Naive B cell (primary cell): ENCODE data around the gene CEACAM16. TPM values are rescaled to one million over a fixed set of nuclear protein-coding genes. Genes with fewer than 3 reads are reported as not detected.

Experiments
- ATAC-seq, 2 donors: fragments of 150-1000 bp; cut with Tn5 transposase; 2 replicates each; pipeline ENCODE4 v1.10.0; 2021; ENCODE audit warnings: low read depth in 2 of 2, mild to moderate bottlenecking in 2 of 2, moderate library complexity in 2 of 2
- DNase-seq: peaks from one replicate; pipeline ENCODE4 v3.0.0; 2022
- H3K27ac Mint-ChIP-seq, 6 donors: one replicate each; pipeline ENCODE4 v1.8.0; 2020 to 2022; ENCODE audit warnings: mild to moderate bottlenecking in 6 of 6, mixed read lengths in 6 of 6, moderate library complexity in 5 of 6, inconsistent platforms in 2 of 6
- H3K27me3 Mint-ChIP-seq, 3 donors: one replicate each; pipeline ENCODE4 v1.8.0; 2021 to 2022; ENCODE audit warnings: mixed read lengths in 3 of 3, mild to moderate bottlenecking in 1 of 3
- H3K36me3 Mint-ChIP-seq, 2 donors: one replicate each; pipeline ENCODE4 v1.8.0; 2020 to 2022; ENCODE audit warnings: mixed read lengths in 2 of 2, inconsistent platforms in 1 of 2, mild to moderate bottlenecking in 1 of 2
- H3K4me1 Mint-ChIP-seq, 3 donors: one replicate each; pipeline ENCODE4 v1.8.0; 2020 to 2022; ENCODE audit warnings: mixed read lengths in 3 of 3, inconsistent platforms in 1 of 3, mild to moderate bottlenecking in 1 of 3, moderate library complexity in 1 of 3
- H3K4me3 Mint-ChIP-seq, 8 donors: one replicate each; pipeline ENCODE4 v1.8.0; 2020 to 2022; ENCODE audit warnings: mild to moderate bottlenecking in 8 of 8, mixed read lengths in 8 of 8, moderate library complexity in 8 of 8, inconsistent platforms in 2 of 8
- H3K9me3 Mint-ChIP-seq, 7 donors: one replicate each; pipeline ENCODE4 v1.8.0; 2020 to 2022; ENCODE audit warnings: mixed read lengths in 7 of 7, mild to moderate bottlenecking in 5 of 7, inconsistent platforms in 2 of 7, moderate library complexity in 1 of 7
- polyA plus RNA-seq, 6 donors: library from polyadenylated mRNA; unstranded; fragments of 300-500 nt; fragmentation: Illumina TruSeq; gene quantifications; one replicate each; pipeline ENCODE4 v1.2.3, GENCODE V29; 2021; ENCODE audit warnings: low read depth in 6 of 6

The CEACAM16 gene
- polyA plus RNA-seq, 6 donors from 2014 or later = not detected

DNA sequence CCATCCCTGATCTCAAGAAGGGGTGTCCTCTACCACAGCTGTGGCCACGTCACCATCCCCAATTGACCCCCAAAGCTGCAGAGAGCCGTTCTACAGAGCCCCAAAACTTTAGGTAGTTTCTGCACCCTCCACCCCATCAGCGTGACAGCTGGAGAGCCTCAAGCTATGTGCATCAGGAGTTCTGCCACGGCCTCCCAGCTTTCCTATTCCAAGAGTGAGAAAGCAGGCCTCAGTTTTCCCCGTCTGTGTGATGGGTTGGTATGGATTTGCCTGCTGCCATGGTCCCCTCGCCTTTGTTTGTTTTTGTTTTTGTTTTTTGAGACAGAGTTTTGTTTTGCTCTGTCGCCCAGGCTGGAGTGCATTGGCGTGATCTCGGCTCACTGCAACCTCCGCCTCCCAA, 51.0 kb downstream of the CEACAM16 start:
- DNase-seq = no peak

GRCh38 chr19:44752123-44752815, 53.3 kb downstream of the CEACAM16 start:
- no peaks in the 10 kb centered on the region for H3K36me3 Mint-ChIP-seq
- ATAC-seq = no peak

More for the DNA sequence above, 51.0 kb downstream of the CEACAM16 start:
- H3K9me3 Mint-ChIP-seq = no peaks in the 10 kb centered on the region
- H3K36me3 Mint-ChIP-seq = no peaks in the 10 kb centered on the region
- H3K4me3 Mint-ChIP-seq = peak overlapping the region; percentile 83 to 95 (median 88)
- H3K27me3 Mint-ChIP-seq = no peaks in the 10 kb centered on the region
- H3K4me1 Mint-ChIP-seq = peaks cover 68 to 85% (median 78%) of the 10 kb centered on the region in 3 donors
- ATAC-seq = no peak
- peak overlapping the region; percentile 93 to 100 (median 98) for H3K27ac Mint-ChIP-seq

DNA sequence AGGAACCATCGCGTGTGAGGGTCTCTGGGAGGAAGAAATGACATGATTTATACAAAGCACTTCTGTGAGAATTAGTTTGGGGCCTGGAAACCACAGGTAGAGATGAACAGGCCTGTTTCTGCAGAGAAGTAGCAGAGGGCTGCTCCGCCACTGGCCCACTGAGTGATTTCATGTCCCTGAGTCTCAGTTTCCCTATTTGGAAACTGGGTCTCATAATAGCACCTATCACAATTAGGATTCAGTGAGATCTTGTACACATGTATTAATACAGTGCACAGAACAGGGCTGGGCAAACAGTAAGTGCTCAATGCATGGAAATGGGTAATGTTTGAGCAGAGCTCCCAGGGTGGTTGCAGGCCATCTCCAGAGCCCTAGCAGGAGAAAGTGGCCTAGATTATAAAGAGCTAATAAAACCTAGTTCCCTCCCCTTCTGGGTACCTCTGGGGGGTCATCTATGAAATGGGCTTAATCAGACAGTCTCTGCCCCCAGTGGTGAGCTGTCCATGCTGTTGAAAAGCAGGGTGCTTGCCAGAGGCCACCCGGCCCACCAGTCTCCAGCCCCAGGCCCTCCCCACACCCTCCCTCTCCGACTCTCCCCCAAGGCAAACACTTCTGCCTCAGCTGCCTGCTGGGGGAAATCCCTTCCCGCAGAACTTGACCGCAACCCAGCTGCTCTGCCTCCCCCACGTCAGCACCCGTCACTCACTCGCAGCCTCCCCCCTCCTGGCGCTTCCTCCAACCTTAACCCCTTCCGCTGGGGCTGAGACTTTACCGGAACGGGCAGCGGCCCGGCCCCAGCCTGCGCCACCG, 54.1 kb downstream of the CEACAM16 start:
- peak; percentile 98 for DNase-seq
- Mint-ChIP-seq H3K27ac (peak overlapping the region; percentile 93 to 100 (median 99)), H3K9me3 (no peaks in the 10 kb centered on the region), H3K4me3 (peak overlapping the region; percentile 95 to 97 (median 96)), H3K4me1 (peaks cover 54 to 72% (median 64%) of the 10 kb centered on the region in 3 donors), H3K27me3 (no peaks in the 10 kb centered on the region), H3K36me3 (no peaks in the 10 kb centered on the region)
- peak; percentile 75 to 76 for ATAC-seq

More at GRCh38 chr19:44752123-44752815, 53.3 kb downstream of the CEACAM16 start:
- H3K4me1 Mint-ChIP-seq = peaks cover 62 to 76% (median 71%) of the 10 kb centered on the region in 3 donors
- H3K27ac Mint-ChIP-seq = peak overlapping the region; percentile 93 to 100 (median 99)
- H3K27me3 Mint-ChIP-seq = no peaks in the 10 kb centered on the region
- H3K4me3 Mint-ChIP-seq = peak overlapping the region; percentile 86 to 97 (median 96)
- H3K9me3 Mint-ChIP-seq = no peaks in the 10 kb centered on the region
- DNase-seq = peak; percentile 51

GRCh38 chr19:44753626-44753931, 54.6 kb downstream of the CEACAM16 start:
- Mint-ChIP-seq H3K27ac (peak overlapping the region; percentile 93 to 100 (median 99)), H3K27me3 (no peaks in the 10 kb centered on the region), H3K4me3 (peak overlapping the region; percentile 95 to 97 (median 96)), H3K36me3 (no peaks in the 10 kb centered on the region), H3K4me1 (peaks cover 51 to 74% (median 62%) of the 10 kb centered on the region in 3 donors), H3K9me3 (no peaks in the 10 kb centered on the region)
- no peak for ATAC-seq
- no peak for DNase-seq

GRCh38 chr19:44753932-44754749, 55.2 kb downstream of the CEACAM16 start:
- H3K27me3 Mint-ChIP-seq = no peaks in the 10 kb centered on the region
- ATAC-seq (peak; percentile 14 to 18), DNase-seq (peak; percentile 60)

GRCh38 chr19:44754750-44755080, 55.8 kb downstream of the CEACAM16 start:
- H3K27me3 Mint-ChIP-seq = no peaks in the 10 kb centered on the region
- H3K4me3 Mint-ChIP-seq = peak overlapping the region; percentile 95 to 97 (median 96)
- H3K4me1 Mint-ChIP-seq = peaks cover 42 to 68% (median 55%) of the 10 kb centered on the region in 3 donors
- H3K9me3 Mint-ChIP-seq = no peaks in the 10 kb centered on the region
- peak overlapping the region; percentile 93 to 100 (median 99) for H3K27ac Mint-ChIP-seq
- ATAC-seq (no peak), DNase-seq (no peak)
- peaks cover 0 to 4% of the 10 kb centered on the region in 2 donors for H3K36me3 Mint-ChIP-seq

More at GRCh38 chr19:44753932-44754749, 55.2 kb downstream of the CEACAM16 start:
- H3K9me3 Mint-ChIP-seq = no peaks in the 10 kb centered on the region
- H3K27ac Mint-ChIP-seq = peak overlapping the region; percentile 93 to 100 (median 99)
- H3K4me3 Mint-ChIP-seq = peak overlapping the region; percentile 95 to 97 (median 96)
- H3K36me3 Mint-ChIP-seq = no peaks in the 10 kb centered on the region
- peaks cover 48 to 72% (median 61%) of the 10 kb centered on the region in 3 donors for H3K4me1 Mint-ChIP-seq

- Mint-ChIP-seq H3K4me1 (peaks cover 37 to 67% (median 50%) of the 10 kb centered on the region in 3 donors), H3K27me3 (no peaks in the 10 kb centered on the region), H3K36me3 (peaks cover 0 to 6% of the 10 kb centered on the region in 2 donors), H3K9me3 (no peaks in the 10 kb centered on the region), H3K4me3 (peak overlapping the region in 7 of 8 donors; percentile 95 to 97 (median 96)), H3K27ac (peak overlapping the region in 5 of 6 donors; percentile 93 to 100 (median 99))
- DNase-seq = no peak
- no peak for ATAC-seq
These were observed 56.3 kb downstream of the CEACAM16 start for GRCh38 chr19:44755219-44755618.

- Mint-ChIP-seq H3K4me1 (peaks cover 28 to 65% (median 41%) of the 10 kb centered on the region in 3 donors), H3K36me3 (peaks cover 0 to 6% of the 10 kb centered on the region in 2 donors), H3K4me3 (peak overlapping the region in 2 of 8 donors; percentile 27 to 29), H3K9me3 (no peaks in the 10 kb centered on the region), H3K27ac (peak overlapping the region in 5 of 6 donors; percentile 15 to 93 (median 70)), H3K27me3 (no peaks in the 10 kb centered on the region)
- DNase-seq = no peak
- ATAC-seq = no peak
These were observed 57.2 kb downstream of the CEACAM16 start for GRCh38 chr19:44756089-44756562.

- Mint-ChIP-seq H3K4me1 (peaks cover 22 to 58% (median 30%) of the 10 kb centered on the region in 3 donors), H3K36me3 (peaks cover 0 to 6% of the 10 kb centered on the region in 2 donors), H3K4me3 (peak overlapping the region in 1 of 8 donors; percentile 47), H3K27me3 (no peaks in the 10 kb centered on the region), H3K9me3 (no peaks in the 10 kb centered on the region), H3K27ac (peak overlapping the region in 2 of 6 donors; percentile 52 to 93)
- DNase-seq = no peak
- ATAC-seq = no peak
These were observed 58.2 kb downstream of the CEACAM16 start for GRCh38 chr19:44757057-44757734.

DNA sequence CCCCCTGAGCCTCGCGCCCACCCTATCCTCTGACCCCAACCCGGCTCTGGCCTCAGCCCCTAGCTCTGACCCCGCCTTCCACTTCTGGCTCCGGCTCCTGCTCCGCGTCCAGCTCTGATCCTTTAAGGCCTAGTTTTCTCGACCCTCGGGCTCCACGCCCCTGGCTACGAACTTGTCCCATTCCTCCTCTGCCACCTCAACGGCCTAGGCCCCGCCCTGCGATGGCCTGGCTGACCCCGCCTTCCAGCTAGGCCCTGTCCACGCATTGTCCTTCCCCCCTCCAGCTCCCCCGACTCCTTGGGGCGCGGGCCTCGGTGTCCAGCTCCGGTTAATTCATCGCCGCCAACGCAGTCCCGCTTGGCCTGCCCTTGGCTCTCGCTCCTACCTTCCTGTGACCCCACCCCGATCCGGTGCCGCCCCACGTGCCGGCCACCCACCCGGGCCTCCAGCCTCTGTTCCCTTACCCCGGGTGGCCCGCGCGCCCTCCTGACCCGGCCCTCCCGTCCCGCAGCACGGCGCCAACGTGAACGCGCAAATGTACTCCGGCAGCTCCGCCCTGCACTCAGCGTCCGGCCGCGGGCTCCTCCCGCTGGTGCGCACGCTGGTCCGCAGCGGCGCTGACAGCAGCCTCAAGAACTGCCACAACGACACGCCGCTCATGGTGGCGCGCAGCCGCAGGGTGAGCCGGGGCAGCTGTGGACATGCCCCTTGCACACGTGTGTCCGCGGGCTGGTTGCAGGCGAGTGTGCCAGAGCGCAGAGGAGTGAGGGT, 59.0 kb downstream of the CEACAM16 start:
- peaks cover 15 to 53% (median 23%) of the 10 kb centered on the region in 3 donors for H3K4me1 Mint-ChIP-seq
- H3K27me3 Mint-ChIP-seq = no peaks in the 10 kb centered on the region
- no peak for DNase-seq
- H3K4me3 Mint-ChIP-seq = peak overlapping the region in 2 of 8 donors; percentile 47 to 80
- peaks cover 0 to 6% of the 10 kb centered on the region in 2 donors for H3K36me3 Mint-ChIP-seq
- no peaks in the 10 kb centered on the region for H3K9me3 Mint-ChIP-seq
- peak overlapping the region in 4 of 6 donors; percentile 26 to 52 (median 48) for H3K27ac Mint-ChIP-seq
- ATAC-seq = no peak

GRCh38 chr19:44758596-44758995, 59.6 kb downstream of the CEACAM16 start:
- no peak overlapping the region for H3K4me3 Mint-ChIP-seq
- peaks cover 15 to 50% (median 17%) of the 10 kb centered on the region in 3 donors for H3K4me1 Mint-ChIP-seq
- no peaks in the 10 kb centered on the region for H3K9me3 Mint-ChIP-seq
- no peak for DNase-seq
- peak overlapping the region in 4 of 6 donors; percentile 15 to 54 (median 38) for H3K27ac Mint-ChIP-seq
- no peaks in the 10 kb centered on the region for H3K27me3 Mint-ChIP-seq
- H3K36me3 Mint-ChIP-seq = peaks cover 0 to 6% of the 10 kb centered on the region in 2 donors
- ATAC-seq = no peak
